Muscle of leg (tissue), 11 donors: ENCODE results near the gene VNN1. TPM values are rescaled to one million over a fixed set of nuclear protein-coding genes. Genes with fewer than 3 reads are reported as not detected.
A peak's percentile ranks its signal among the peaks of the same experiment; 100 is the strongest.
"Not testable (repeated sequence)": the region's sequence is repeated elsewhere in the genome, so short reads cannot be mapped to it uniquely, and the experiment has no call there.

Experiments
- DNase-seq: peaks from one replicate; pipeline ENCODE4 v3.0.0; 2013
- H3K27ac ChIP-seq: one replicate; pipeline ENCODE4 v1.5.1; 2013; ENCODE audit warnings: mild to moderate bottlenecking, low read length, control low read depth
- H3K27me3 ChIP-seq: one replicate; pipeline ENCODE4 v1.6.1; 2013; ENCODE audit warnings: low read length; ENCODE audit not compliant: control insufficient read depth, insufficient read depth
- H3K36me3 ChIP-seq: one replicate; pipeline ENCODE4 v1.6.1; 2013; ENCODE audit warnings: low read length; ENCODE audit not compliant: control insufficient read depth, insufficient read depth
- H3K4me1 ChIP-seq: one replicate; pipeline ENCODE4 v1.6.1; 2013; ENCODE audit warnings: low read length; ENCODE audit not compliant: control insufficient read depth, insufficient read depth
- H3K4me3 ChIP-seq: one replicate; pipeline ENCODE4 v1.5.1; 2013; ENCODE audit warnings: low read length, control low read depth
- H3K9me3 ChIP-seq: replicated peaks from 2 replicates; pipeline ENCODE4 v1.6.1; 2013; ENCODE audit warnings: low read depth, low read length; ENCODE audit not compliant: control insufficient read depth
- WGBS: methylation state at CpG from one replicate; pipeline ENCODE4 v1.1.5; 2013; ENCODE audit warnings: missing lambda C conversion rate; ENCODE audit not compliant: insufficient coverage; 5-methylcytosine and 5-hydroxymethylcytosine counted together
- polyA plus RNA-seq, 8 donors: library from polyadenylated mRNA; unstranded; fragments of 120-200 nt; gene quantifications; one replicate each; pipeline versions ENCODE4 v1.2.1 to v1.2.3, GENCODE V29; 2013; ENCODE audit warnings: inconsistent platforms in 1 of 8, low replicate concordance in 1 of 8; ENCODE audit not compliant: insufficient read length in 8 of 8, insufficient read depth in 1 of 8
- total RNA-seq: library from RNA; stranded (reverse); fragments of 120-200 nt; gene quantifications from one replicate; pipeline ENCODE4 v1.2.4, GENCODE V29; 2013

VNN1 gene
- total and polyA plus RNA-seq, 9 donors = 0.08 to 0.64 (median 0.26) TPM

DNA sequence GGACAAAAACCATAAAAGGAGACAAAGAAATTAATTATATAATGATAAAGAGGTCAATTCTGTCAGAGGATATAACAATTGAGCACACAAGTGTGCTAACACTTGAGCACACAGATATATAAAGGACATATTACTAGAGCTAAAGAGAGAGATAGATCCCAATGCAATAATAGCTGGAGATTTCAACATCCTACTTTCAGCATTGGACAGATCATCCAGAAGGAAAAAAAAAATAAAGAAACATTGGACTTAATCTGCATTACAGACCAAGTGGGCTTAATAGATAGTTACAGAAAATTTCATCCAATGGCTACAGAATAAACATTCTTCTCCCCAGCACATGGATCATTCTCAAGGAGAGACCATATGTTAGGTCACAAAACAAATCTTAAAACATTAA, 9.9 kb downstream of the VNN1 start:
- Histone ChIP-seq H3K27ac (no peak overlapping the region), H3K36me3 (no peaks in the 10 kb centered on the region), H3K27me3 (no peaks in the 10 kb centered on the region), H3K4me1 (no peaks in the 10 kb centered on the region), H3K9me3 (no peaks in the 10 kb centered on the region), H3K4me3 (no peak overlapping the region)
- no peak for DNase-seq

DNA sequence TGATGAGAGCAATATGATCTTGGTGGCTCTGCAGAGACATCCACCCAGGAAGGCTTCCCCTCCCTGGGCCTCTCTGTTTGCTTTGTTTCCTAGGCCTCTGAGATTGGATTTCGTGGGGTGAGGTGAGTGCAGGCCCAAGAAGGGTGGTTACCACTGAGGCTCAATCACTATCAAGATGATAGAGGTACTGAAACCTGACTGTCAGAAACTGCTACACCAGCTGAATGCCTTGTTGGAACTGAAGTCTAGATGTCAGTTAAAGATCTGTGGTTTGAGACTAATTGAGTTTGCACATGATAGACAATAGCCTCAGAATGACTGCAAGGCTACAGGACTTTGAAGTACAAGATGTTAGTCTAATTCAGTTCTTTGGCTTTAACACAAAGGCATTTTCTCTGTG, 15.2 kb downstream of the VNN1 start:
- Histone ChIP-seq H3K27me3 (no peaks in the 10 kb centered on the region), H3K27ac (no peak overlapping the region), H3K4me1 (no peaks in the 10 kb centered on the region), H3K36me3 (no peaks in the 10 kb centered on the region), H3K9me3 (peaks cover 3% of the 10 kb centered on the region), H3K4me3 (no peak overlapping the region)
- DNase-seq = no peak
- 14% methylated on average over 1 of the region's 1 CpG for WGBS

DNA sequence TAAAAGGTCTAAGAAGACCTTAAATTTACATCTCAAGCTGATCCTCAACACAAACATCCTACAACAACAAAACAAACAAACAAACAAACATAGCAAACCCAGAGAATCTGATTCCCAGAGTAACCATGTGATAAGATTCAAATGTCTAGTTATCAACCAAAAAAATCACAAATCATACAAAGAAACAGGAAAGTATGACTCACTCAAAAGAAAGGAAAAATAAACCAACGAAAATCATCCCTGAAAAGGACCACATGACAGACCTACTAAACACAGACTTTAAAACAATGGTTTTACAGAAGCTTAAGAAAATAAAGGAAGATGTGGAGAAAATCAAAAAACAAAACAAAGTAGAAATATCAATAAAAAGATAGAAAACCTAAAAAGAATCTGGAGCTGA, 18.1 kb downstream of the VNN1 start:
- no peaks in the 10 kb centered on the region for H3K27me3 ChIP-seq
- H3K4me3 ChIP-seq = no peak overlapping the region
- DNase-seq = no peak
- no CpG with 5 or more reads among the region's 1 CpG for WGBS
- H3K36me3 ChIP-seq = no peaks in the 10 kb centered on the region
- peaks cover 3% of the 10 kb centered on the region for H3K9me3 ChIP-seq
- no peak overlapping the region for H3K27ac ChIP-seq
- H3K4me1 ChIP-seq = no peaks in the 10 kb centered on the region

GRCh38 chr6:132693478-132693877, 20.4 kb downstream of the VNN1 start:
- Histone ChIP-seq H3K9me3 (peaks cover 3% of the 10 kb centered on the region), H3K4me1 (no peaks in the 10 kb centered on the region), H3K27ac (no peak overlapping the region), H3K27me3 (no peaks in the 10 kb centered on the region), H3K4me3 (no peak overlapping the region), H3K36me3 (no peaks in the 10 kb centered on the region)
- no peak for DNase-seq
- WGBS = 93% methylated on average over 2 of the region's 3 CpGs

GRCh38 chr6:132690678-132691077, 23.2 kb downstream of the VNN1 start:
- Histone ChIP-seq H3K4me1 (no peaks in the 10 kb centered on the region), H3K4me3 (no peak overlapping the region), H3K27ac (no peak overlapping the region), H3K9me3 (peaks cover 3% of the 10 kb centered on the region), H3K36me3 (no peaks in the 10 kb centered on the region), H3K27me3 (no peaks in the 10 kb centered on the region)
- 85% methylated on average over 3 of the region's 4 CpGs for WGBS
- no peak for DNase-seq

GRCh38 chr6:132687306-132687705, 26.5 kb downstream of the VNN1 start:
- DNase-seq = no peak
- H3K4me1 ChIP-seq = no peaks in the 10 kb centered on the region
- 63% methylated on average over 2 of the region's 5 CpGs for WGBS
- H3K27me3 ChIP-seq = no peaks in the 10 kb centered on the region
- H3K36me3 ChIP-seq = no peaks in the 10 kb centered on the region
- no peak overlapping the region for H3K27ac ChIP-seq
- H3K9me3 ChIP-seq = no peaks in the 10 kb centered on the region
- H3K4me3 ChIP-seq = no peak overlapping the region

GRCh38 chr6:132686531-132686930, 27.3 kb downstream of the VNN1 start:
- Histone ChIP-seq H3K36me3 (no peaks in the 10 kb centered on the region), H3K27ac (no peak overlapping the region), H3K27me3 (no peaks in the 10 kb centered on the region), H3K4me1 (no peaks in the 10 kb centered on the region), H3K4me3 (no peak overlapping the region), H3K9me3 (no peaks in the 10 kb centered on the region)
- WGBS = no CpG with 5 or more reads among the region's 3 CpGs
- DNase-seq = no peak

GRCh38 chr6:132685009-132685408, 28.8 kb downstream of the VNN1 start:
- DNase-seq = peak; percentile 50
- WGBS = no CpG with 5 or more reads among the region's 3 CpGs
- no peaks in the 10 kb centered on the region for H3K4me1 ChIP-seq
- no peaks in the 10 kb centered on the region for H3K27me3 ChIP-seq
- no peak overlapping the region for H3K27ac ChIP-seq
- no peaks in the 10 kb centered on the region for H3K36me3 ChIP-seq
- no peak overlapping the region for H3K4me3 ChIP-seq
- no peaks in the 10 kb centered on the region for H3K9me3 ChIP-seq

DNA sequence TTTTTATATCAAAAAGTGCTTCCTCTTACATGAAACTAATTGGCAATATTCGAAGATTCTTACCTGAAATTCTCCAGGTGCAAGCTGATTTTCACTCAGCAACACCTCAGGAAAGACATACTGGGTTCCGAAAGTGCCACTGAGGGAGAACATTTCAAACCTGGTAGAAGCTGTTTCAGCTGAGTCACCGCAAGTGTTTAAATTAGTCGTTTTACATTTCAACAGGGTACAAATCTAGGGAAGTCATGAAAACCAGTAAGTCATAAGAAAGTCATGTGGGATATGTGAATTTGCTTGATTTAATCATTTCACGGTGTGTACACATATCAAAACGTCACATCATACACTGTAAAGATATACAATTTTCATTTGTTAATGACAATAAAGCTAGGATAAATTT, 29.6 kb downstream of the VNN1 start:
- Histone ChIP-seq H3K4me1 (no peaks in the 10 kb centered on the region), H3K27ac (no peak overlapping the region)
- 50% methylated on average over 1 of the region's 6 CpGs for WGBS

DNA sequence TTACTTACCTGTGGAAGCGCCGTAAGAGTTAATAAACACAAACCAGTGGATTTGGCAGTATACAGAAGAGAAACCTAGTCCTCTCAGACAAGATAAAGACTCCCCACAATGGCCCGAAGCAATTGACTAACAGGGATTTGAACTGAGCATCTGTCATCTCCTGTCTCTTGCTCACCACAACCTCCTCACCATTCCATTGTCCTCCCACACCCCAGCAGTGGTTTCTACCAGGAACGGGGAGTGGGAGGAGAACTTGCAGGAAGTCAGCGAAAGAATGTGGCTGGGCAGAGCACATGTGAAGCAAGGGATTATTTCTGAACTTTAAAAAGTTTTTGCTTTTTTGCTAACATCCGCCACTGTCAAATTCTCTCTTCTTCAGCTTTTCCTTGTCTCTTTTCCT, 30.3 kb downstream of the VNN1 start:
- no peak overlapping the region for H3K4me3 ChIP-seq
- no peaks in the 10 kb centered on the region for H3K27me3 ChIP-seq
- H3K9me3 ChIP-seq = no peaks in the 10 kb centered on the region
- H3K4me1 ChIP-seq = no peaks in the 10 kb centered on the region
- WGBS = 50% methylated on average over 2 of the region's 6 CpGs
- no peak overlapping the region for H3K27ac ChIP-seq
- no peaks in the 10 kb centered on the region for H3K36me3 ChIP-seq
- no peak for DNase-seq

More for the DNA sequence above, 29.6 kb downstream of the VNN1 start:
- Histone ChIP-seq H3K9me3 (no peaks in the 10 kb centered on the region), H3K27me3 (no peaks in the 10 kb centered on the region), H3K36me3 (no peaks in the 10 kb centered on the region), H3K4me3 (no peak overlapping the region)
- DNase-seq = no peak

GRCh38 chr6:132679094-132679493, 34.8 kb downstream of the VNN1 start:
- H3K27ac ChIP-seq, H3K36me3 ChIP-seq, H3K9me3 ChIP-seq, H3K4me3 ChIP-seq, DNase-seq, H3K27me3 ChIP-seq, H3K4me1 ChIP-seq: not testable (repeated sequence)
